GM19351 (cell line): ENCODE data around the gene NFU1.

ENCODE experiments used
- ATAC-seq: cut with Tn5 transposase; IDR thresholded peaks from one replicate; pipeline ENCODE4 v1.9.1; 2021; ENCODE audit warnings: mild to moderate bottlenecking, moderate library complexity; ENCODE audit not compliant: unreplicated experiment

NFU1 gene

GRCh38 chr2:69353360-69353759, 83.9 kb downstream of the NFU1 start:
- ATAC-seq = no peak

GRCh38 chr2:69348781-69349180, 88.5 kb downstream of the NFU1 start:
- no peak for ATAC-seq
